ENCODE data around the gene SLC25A31.
A peak's percentile ranks its signal among the peaks of the same experiment; 100 is the strongest.

The SLC25A31 gene

GRCh38 chr4:127778102-127778501 is 47.9 kb downstream of the SLC25A31 start:
- no peak for DNase-seq

- no peak for DNase-seq
Observed at GRCh38 chr4:127780598-127780997, 50.4 kb downstream of the SLC25A31 start.

DNA sequence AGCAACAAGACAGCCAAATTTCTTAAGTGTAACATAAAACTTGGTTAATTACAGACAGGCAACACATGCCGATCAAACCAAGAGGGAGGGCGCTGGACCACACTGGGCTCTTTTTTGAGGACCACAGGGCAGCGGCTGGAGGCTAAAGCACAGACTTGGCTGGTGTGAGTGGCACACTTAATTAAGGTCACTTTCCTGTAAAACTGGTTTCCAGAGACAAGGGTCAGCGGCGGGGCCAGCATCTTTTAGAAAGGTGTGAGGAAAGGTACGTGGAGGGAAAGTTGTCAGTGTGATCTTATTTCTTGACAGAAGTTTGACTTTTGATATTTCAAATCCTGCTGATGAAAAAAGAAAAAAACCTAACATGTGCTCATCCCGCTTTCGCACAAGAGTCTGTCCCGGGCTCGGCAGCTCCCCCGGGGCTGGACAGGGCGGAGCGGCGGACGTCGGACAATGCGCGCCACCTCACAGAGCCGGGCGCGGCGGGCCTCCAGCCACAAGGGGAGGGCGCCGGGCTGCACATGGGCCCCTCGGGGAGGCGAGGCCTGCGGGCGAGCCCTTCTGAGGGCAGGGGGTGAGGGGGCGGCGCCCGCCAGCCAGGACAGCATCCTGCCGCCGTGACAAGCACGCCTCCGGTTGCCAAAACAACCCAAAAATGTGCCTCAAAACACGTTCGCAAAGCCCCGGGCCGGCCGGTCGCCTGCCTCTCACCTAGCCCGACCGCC is 51.3 kb downstream of the SLC25A31 start:
- DNase-seq: no peak

GRCh38 chr4:127782025-127782274 is 51.8 kb downstream of the SLC25A31 start:
- no peak for DNase-seq

- DNase-seq: peak; percentile 43
Observed at GRCh38 chr4:127782275-127783025, 52.2 kb downstream of the SLC25A31 start, which contains the start of gene HSPA4L. Gene HSPA4L (plus strand): TSS chr4:127782322. CDS start chr4:127782551, 229 bp downstream.

DNA sequence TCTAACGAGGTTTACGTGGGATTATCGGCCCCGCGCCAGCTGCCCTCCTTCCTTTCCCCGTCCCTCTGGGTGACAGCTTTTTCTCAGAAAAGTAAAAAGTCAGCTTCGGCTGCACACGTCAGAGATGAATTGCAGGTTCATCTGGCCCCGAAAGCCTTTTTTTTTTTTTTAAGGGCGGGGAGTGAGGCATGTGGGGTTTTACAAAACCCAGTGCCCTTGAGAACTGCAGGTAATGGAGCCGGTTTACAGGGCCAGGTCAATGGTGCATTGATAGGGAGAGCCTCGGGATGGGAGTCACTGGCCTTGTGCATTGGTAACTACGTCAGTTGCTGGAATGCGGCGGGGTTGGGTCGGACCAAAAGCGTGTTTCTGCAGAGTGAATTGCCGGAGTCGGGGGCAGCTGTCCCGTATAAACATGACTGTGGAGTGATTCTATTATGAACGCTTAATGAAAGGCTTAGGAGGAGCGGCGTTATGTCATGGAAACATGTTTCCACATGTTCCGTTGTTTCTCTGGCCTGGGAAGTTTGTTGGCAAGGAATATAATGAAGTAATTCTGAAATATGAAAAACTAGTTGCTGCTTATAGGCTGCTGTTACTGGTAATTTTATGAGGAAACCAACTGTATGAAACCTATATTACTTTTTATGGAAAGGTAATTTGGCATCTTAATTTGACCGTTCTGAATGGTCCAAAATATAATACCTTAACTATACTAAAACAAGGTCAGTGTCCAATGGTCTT is 53.0 kb downstream of the SLC25A31 start:
- DNase-seq: no peak

GRCh38 chr4:127783955-127784770 is 54.0 kb downstream of the SLC25A31 start:
- no peak for DNase-seq

DNA sequence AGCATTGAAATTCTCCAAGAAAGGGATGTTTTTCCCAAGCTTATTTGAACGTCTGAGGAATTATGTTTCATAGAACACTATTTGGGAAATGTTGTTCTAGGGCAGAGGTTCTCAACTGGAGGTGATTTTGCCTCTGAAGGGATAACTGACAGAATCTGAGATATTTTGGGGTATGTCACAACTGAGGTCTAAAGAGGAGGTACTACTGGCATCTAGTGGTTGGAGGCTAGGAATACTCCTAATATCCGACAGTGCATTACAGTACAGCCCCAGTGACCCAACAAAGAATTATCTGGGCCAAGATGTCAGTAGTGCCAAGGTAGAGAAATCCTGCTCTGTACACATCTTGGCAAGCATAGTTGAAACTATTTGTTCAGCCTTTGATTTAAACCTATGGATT is 58.3 kb downstream of the SLC25A31 start:
- no peak for DNase-seq

- no peak for DNase-seq
Observed at GRCh38 chr4:127791391-127791790, 61.2 kb downstream of the SLC25A31 start.

DNA sequence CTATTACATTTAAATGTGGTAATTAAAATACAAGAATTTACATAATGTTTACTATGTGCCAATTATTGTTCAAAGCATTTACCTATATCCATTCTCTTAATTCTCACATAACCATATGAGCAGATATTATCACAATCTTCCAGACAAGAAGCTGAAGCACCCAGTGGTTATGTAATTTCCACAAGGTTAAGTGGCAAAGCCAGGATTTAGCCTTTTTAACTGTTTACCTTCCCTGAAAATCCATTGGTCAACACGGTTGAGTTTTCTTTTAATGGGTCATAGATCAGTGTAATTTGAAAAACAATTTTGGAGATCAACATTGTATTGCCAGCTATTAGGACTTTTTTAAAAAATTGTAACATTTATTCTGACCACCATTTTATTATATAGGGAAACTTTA is 63.3 kb downstream of the SLC25A31 start:
- DNase-seq: no peak

GRCh38 chr4:127799711-127800110 is 69.5 kb downstream of the SLC25A31 start:
- no peak for DNase-seq

- no peak for DNase-seq
Observed at GRCh38 chr4:127809173-127809800, 79.1 kb downstream of the SLC25A31 start.

DNA sequence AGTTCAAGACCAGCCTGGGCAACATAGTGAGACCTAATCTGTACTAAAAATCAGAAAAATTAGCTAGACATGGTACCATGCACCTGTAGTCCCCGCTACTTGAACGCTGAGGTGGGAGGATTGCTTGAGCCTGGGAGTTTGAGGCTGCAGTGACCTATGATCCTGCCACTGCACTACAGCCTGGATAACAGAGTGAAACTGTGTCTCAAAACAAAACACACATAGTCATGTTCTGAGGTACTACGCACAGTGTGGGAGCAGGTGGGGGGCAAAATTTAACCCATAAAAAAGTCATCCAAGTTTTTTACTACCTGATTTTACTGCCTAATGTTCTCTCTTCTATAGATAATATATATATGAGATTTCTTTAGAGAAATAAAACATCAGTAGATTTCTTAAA is 80.4 kb downstream of the SLC25A31 start:
- DNase-seq: no peak

DNA sequence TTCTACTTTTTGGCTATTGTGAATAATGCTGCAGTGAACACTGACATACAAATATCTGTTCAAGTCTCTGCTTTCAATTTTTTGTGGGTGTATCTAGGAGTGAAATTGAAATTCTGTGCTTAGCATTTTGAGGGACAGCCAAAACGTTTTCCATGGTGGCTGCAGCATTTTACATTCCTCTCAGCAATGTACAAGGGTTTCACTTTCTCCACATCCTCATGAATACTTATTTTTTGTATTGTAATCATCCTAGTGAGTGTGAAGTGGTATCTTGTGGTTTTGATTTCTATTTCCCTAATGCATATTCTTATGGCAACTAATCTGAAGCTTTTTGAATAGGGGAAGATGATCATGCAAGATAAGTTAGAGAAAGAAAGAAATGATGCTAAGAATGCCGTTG is 92.2 kb downstream of the SLC25A31 start:
- DNase-seq: no peak

Measured in CD4-positive, alpha-beta T cell treated with Interleukin-17A for 1 hour (primary cell).